ENCODE data around the gene GGCT. TPM values are rescaled to one million over a fixed set of nuclear protein-coding genes. Genes with fewer than 3 reads are reported as not detected.

The GGCT gene
- total RNA-seq, 1 donor from 2014 or later: 56.6 TPM

- peak; percentile 98 for ATAC-seq
These were observed 26.1 kb downstream of the GGCT start, which contains the start of gene NOD1 for GRCh38 chr7:30478349-30479201. NOD1 (minus strand) TSS chr7:30478784; CDS start chr7:30456921, 21,863 bp downstream.

- no peak for ATAC-seq
These were observed 28.0 kb downstream of the GGCT start for GRCh38 chr7:30476459-30477145.

- no peak for ATAC-seq
These were observed 29.0 kb downstream of the GGCT start for GRCh38 chr7:30475580-30475979.

DNA sequence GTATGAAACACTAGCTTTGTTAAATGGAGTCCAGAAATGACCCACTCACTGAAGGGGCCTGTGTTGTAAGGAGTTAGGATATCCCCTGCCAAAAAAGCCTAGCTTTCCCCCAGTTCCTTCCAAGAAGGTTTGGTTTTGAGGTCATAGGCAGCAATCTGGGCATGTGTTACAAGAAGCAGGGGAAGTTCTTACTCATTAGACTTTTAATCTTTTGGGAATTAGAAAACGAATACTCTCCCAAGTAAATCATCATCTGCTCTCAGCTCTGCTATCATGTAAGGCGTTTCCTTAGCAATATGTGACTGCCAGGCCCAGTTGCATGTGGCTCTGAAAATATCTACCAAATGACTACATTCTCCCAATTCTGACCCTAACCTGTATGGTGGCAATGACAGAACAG is 29.7 kb downstream of the GGCT start:
- no peak for ATAC-seq

DNA sequence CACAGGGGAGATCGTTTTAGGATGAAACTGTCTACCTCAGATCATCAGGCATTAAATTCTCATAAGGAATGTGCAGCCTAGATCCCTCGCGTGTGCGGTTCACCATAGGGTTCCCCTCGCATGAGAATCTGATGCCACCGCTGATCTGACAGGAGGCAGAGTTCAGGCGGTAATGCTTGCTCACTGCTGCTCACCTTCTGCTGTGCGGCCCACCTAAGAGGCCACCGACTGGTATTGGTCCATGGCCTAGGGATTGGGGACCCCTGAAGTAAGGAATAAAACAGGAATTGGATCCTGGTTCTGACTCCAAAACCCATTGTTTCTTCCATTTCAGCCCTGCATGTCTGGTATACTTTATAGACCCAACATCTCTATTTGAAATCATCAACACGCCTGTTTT is 30.1 kb downstream of the GGCT start:
- ATAC-seq: no peak

DNA sequence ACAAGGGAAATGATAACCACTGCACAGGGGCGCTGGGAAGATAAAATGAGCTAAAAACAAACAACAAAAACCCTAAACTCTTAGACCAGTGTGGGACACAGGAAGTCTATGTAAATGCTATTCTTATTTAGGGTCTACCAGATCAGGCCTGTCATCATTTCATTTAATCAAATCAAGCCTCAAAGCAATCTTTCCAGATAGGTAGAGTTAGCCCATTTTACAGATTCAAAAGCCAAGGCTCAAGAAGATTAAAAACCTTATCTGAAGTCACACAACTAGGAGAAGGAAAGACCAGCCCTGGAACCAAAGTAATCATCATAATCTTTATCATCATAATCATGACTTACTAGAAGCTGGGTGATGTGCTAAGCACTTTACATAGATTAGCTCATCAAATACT is 30.7 kb downstream of the GGCT start:
- no peak for ATAC-seq

DNA sequence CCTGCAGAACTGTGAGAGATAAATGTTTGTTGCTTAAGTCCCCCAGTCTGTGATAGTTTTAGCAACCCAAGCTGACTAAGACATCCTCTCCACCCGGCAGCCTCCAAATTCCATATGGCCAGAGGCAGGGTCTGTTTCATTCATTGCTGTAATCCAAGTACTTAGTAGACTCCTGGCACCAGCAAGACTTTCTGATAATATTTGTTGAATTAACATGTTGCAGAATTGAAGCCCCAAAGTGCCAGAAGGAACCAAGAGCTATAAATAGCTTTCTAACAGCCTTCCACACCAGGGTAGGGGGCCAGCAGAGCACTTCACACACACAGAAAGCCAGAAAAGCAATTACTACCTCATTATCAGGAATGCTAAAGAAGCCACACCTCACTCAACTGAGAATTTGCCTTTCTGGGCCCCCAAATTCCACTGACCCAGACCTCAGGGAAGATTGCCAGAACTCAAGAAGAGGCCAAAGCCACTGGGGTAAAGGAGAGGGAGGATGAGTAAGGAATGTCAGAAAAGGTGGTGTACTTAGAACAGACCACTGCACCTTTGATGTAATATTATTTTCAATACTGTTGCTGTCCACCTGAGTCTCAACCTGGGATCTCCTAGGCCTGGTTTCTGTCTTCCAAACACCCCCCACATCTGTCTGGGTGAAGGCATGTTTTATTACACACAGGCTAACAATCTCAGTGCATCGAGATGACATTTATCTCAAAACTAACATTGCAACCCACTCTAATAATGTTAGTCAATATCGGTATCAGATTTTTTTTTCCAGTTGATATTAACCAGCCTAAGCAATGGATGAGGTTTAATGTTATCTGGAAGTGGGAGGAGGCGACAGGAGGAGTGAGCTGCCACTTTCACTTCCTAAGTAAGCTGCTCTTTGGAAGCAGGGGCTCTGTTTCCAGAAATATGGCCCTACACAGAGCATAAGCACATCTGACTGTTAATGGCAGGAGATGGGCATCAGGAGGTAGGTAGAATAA is 31.5 kb downstream of the GGCT start:
- ATAC-seq: no peak

- ATAC-seq: no peak
These were observed 32.4 kb downstream of the GGCT start for GRCh38 chr7:30472081-30472783.

GRCh38 chr7:30471205-30471604 is 33.4 kb downstream of the GGCT start:
- no peak for ATAC-seq

DNA sequence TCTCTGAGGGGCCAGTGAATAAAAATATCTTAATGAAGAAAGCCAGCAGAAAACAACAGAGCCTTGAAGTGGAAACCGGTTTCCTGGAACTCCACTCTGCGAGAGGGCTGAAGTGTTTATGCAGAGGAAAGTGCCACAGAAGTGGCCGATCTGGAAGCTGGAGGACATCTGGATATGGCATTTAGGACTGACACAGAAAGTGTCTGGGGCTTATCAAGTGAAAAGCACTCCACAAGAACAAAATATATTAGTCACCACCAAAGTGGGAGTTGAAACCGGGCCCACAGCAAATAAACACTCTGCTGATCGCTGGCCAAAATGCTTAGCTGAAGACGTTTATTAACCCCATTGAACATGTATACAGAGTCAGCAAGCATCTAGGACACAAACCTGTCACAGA is 33.9 kb downstream of the GGCT start:
- no peak for ATAC-seq

- no peak for ATAC-seq
These were observed 34.4 kb downstream of the GGCT start for GRCh38 chr7:30470163-30470770.

- ATAC-seq: peak; percentile 83
These were observed 35.3 kb downstream of the GGCT start for GRCh38 chr7:30469303-30469702.

GRCh38 chr7:30468791-30469190 is 35.8 kb downstream of the GGCT start:
- ATAC-seq: peak; percentile 42

GRCh38 chr7:30468041-30468440 is 36.6 kb downstream of the GGCT start:
- ATAC-seq: no peak

GRCh38 chr7:30467271-30467670 is 37.4 kb downstream of the GGCT start:
- ATAC-seq: no peak

DNA sequence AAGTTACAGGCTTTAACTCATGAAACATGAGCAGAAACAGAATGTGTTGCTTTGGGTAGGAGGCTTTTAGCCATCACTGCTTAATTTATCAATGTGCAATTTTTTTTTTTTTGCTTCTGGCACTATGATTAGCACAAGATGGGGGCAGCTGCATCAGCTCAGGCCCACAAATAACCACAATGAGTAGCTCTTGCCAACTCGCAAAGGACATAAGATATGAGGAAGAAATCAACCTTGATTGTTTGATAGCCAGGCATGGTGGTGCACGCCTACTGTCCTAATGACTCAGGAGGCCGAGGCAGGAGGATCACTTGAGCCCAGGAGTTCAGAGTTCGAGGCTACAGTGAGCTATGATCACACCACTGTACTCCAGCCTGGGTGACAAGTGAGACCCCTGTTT is 38.4 kb downstream of the GGCT start:
- ATAC-seq: no peak

DNA sequence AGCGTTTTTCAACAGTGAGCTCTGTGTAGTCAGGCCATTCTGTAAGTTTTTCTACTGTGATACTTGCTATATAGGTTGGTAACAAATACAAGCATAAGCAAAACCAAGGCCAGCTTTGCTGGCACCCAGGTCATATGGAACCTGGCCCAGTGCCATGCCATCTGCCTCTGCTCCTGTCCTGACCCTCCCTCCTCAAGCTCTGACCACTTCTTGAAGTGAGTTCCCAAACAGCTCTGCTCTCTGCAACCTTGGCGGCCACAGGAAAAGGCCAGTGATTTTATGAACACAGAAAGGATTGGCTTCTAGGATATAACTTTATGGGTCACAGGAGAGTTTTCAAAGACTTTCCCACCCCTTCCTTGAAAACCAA is 38.8 kb downstream of the GGCT start:
- no peak for ATAC-seq

GRCh38 chr7:30465046-30465810 is 39.4 kb downstream of the GGCT start:
- no peak for ATAC-seq

DNA sequence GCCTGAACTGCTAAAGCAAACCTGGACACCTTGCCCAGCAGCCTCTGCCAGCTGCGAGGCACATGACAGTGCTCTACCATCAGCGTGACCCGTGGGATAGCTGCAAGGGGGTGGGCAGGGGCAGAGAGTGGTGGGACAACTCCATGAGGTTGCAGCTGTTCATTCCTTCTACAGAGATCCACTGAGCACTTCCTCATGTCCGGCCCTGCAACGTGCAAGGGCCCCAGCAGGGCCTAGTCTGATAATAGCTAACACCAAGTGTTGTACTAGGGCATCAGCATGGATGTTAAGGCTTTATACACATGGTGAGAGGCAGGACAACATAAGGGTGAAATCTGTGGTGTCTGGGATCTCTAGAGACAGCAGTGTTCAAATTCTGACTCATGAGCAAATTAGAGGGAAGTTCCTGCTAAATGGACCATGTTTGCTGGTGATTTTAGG is 40.4 kb downstream of the GGCT start:
- ATAC-seq: no peak

DNA sequence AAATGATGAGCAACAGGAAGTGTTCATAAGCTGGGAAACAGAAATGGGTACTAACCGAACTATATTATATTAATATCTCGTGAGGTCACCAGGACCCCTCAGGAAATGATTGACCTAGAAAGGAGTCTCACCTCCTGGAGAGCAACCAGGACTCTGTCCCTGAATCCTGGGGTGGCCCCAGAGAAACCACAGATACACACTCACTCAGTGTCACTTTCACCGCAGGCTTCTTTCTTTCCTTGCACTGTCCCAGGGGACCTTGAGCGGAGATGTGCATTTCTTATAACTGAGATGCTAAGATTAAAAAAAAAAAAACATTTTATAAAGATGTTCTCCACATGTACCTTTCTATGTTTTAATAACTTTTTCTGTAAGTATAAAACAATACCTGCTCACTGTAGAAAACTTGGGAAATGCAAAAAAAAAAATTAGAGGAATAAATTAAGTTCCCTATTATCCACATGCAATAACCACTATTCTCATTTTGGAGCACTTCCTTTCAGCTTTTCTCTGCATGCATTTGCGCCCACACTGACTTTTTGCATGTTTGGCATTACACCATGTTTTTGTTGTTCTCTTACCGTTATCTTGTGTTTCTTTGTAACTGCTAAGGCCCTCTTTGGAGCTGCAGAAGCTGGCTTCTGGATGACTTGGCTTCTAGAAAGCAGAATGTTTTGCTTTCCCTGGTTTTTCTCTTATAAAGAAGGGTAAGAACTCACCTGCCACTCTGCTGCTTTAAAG is 41.1 kb downstream of the GGCT start:
- ATAC-seq: no peak

Data from esophagus mucosa (tissue), 1 donor.